GM18858 (cell line): ENCODE measurements around the gene PSG6.
"Not testable (repeated sequence)": the region's sequence is repeated elsewhere in the genome, so short reads cannot be mapped to it uniquely, and the experiment has no call there.

Source experiments
- ATAC-seq: cut with Tn5 transposase; IDR thresholded peaks from one replicate; pipeline ENCODE4 v1.9.1; 2021; ENCODE audit not compliant: unreplicated experiment

The PSG6 gene

DNA sequence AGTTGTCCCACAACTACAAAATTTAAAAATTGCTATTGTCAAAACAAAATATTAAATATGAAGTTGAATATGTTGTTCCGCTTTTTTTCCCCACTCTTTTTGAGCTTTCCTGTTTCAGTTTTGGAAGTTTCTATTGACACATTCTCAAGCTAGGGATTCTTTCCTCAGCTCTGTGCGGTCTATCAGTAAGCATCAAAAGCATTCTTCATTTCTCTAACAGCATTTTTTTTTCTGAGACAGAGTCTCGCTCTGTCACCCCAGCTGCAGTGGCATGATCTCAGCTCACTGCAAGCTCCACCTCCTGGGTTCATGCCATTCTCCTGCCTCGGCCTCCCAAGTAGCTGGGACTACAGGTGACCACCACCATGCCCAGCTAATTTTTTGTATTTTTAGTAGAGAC lies 4.8 kb downstream of the PSG6 start:
- not testable (repeated sequence) for ATAC-seq

- ATAC-seq: not testable (repeated sequence)
These were observed 6.0 kb downstream of the PSG6 start for GRCh38 chr19:42911731-42912130.

DNA sequence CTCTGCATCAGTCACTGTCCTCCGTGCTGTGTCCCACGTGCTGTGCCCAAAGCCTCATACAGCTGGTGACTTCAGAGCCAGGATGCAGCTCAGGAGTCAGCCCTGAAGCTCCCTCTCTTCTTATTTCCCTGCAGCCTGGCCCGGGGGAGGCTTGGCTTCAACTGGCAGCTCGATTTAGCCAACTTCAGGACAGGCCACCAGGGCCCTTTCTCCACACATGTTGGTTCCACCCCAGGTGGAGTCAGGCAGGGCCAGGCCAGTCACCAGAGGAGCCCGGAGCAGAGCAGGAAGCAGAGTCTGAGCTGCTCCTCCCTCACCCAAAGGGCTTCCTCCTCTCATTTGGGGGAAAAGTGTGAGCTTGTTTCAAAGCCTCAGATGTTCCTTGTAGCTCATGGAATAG lies 11.5 kb downstream of the PSG6 start:
- ATAC-seq: not testable (repeated sequence)

- not testable (repeated sequence) for ATAC-seq
These were observed 17.1 kb downstream of the PSG6 start for GRCh38 chr19:42900561-42900960.

GRCh38 chr19:42899674-42900073 lies 18.0 kb downstream of the PSG6 start:
- not testable (repeated sequence) for ATAC-seq

DNA sequence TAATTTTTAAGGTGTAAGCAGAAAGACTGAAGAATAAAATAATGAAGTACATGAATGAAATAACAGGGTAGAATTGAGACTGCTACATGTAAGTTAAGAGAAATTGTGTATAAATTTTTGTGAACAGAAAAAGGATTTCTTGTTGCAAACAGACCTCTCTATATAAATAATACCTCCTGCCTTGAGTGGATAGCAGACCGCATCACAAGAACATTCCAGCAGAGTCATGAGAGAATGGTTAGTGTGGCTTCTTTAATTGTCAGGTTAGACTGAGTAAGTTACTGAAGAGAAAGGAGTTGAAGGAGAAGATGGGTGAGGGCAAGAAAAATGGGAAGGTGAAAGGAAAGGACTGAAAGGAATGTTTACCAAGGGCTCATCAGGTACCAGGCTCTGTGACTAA lies 18.6 kb downstream of the PSG6 start:
- ATAC-seq: not testable (repeated sequence)

- ATAC-seq: not testable (repeated sequence)
These were observed 19.0 kb downstream of the PSG6 start for GRCh38 chr19:42898656-42899055.

DNA sequence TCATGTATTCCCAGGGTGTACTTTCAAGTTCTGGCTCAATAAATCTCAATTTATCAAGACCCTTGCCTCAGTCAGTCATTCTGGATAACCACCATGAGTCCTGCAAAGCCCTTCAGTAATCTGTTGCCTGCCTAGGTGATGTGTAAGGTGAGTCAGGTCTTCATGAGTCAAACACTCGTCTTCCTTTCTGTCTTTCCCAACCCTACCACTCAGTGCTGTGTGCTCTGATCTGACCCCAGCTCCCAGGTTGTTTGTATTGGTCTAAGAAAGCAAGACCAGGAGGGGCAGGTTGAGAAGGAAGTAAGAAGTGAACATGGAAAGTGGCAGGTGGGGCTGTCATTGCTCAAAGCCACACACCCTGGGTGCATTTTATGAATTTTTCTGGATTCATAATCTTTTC lies 20.0 kb downstream of the PSG6 start:
- ATAC-seq: not testable (repeated sequence)

GRCh38 chr19:42890446-42890845 lies 27.2 kb downstream of the PSG6 start:
- ATAC-seq: not testable (repeated sequence)

DNA sequence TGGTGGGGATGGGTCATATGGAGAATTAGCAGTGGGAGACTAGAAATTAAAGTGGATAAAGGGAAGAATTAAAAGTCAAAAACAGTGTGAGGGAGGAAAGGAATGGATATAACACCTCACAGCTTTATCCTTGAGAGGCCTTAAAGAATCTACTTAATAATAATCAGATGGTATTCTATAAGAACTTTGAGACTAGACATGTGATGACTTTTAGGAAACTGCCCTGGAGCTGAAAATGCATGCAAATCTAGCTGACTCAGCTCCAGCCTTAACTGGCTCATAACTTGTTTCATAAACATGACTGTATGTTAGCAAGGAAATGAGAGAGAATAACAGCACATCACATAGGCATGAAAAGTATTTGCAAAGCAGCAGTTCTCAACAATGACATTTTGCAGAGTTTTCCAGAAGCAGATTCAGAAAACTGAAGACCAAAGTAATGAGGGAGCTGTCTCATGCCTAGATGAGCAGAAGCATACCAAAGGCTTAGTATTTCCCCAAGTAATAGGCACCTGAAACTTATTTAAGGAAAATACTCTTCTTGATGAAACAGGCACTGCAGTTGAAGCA lies 29.7 kb downstream of the PSG6 start:
- ATAC-seq: not testable (repeated sequence)

DNA sequence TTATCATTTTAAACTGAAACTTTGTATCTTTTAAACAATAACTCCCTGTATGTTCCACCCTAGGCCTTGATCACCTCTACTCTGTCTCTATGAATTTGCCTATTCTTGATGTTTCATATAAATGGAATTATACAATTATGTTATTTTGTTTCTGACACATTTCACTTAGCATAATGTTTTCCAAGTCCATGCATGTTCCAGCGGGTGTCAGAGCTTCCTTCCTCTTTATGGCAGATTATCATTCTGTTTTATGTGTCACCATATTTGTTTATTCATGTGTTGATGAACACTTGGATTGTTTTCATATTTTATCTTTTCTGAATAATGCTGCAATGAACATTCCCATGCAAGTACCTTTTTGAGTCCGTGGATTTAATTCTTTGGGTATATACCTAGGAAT lies 35.0 kb downstream of the PSG6 start:
- ATAC-seq: not testable (repeated sequence)

DNA sequence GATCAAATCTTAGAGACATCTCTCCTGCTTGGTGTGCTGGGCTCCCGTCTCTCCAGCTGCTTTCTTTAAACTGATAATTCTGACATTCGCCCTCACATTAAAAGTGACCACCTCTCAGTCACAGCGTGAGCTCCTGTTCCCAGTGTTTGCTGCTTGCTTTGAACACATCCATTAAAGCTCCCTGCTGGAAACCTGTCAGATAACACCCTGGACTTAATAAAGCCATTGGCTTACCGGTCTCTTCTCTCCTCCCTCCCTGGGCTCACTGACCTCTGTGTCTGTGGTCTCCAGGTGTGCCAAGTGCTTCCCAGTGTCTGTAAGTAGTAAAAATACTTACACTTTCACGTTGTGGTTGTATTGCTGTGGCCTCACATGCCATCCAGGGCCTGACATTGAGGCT lies 35.7 kb downstream of the PSG6 start:
- ATAC-seq: not testable (repeated sequence)

DNA sequence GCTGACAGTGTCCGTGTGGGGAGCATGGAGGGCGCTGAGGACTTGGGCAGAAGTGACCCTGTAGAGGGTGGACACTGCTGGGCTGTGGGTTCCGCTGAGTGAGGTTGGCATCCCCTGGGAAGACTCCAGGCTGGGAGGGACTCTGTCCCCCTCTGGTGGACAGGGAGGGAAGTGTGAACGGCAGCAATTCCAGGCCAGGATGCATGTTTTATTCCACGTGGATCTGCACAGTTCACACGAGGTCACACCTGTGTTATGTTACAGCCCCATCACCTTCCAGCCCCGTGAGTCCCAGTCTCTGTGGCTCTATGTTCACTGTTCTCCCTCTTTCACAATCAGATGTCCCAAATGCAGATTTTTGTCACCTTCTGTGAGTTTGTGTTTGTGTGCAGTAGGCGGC lies 36.4 kb downstream of the PSG6 start:
- not testable (repeated sequence) for ATAC-seq

DNA sequence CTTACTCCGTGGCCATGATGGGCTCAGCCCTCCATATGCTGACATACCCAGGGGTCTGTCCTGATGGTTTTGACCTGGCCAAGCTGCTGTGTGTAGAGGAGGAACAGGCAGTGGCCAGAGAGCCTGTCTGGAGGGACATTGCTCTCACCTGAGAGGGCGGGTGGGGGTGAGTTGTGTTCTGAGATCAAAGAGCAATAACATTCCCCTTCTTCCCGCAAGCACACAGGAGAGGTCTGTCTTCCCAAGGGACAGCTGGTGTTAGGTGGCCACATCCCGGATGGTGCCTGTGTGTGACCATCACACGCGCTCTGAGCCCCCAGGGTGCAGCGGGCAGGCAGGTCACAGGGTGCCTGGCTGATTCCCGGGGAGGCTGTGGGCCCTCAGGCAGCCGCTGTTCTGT lies 37.1 kb downstream of the PSG6 start:
- ATAC-seq: not testable (repeated sequence)

DNA sequence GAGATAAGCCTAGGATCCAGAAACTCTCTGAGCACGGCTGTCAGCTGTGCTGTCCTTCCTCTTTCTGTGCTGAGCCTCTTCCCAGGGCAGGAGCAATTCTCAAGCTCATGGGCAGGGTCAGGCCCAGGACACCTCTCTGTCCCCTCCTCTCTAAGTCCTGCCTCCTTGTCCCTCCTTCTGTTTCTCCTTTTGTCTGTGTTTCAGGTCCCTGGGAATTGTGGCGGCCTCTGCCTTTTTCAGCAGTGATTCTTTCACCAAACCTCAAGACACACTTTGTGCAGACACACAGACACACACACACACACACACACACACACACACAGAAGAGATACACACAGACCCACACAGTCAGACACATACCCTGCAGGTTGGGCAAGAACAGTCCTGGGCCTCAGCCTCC lies 38.1 kb downstream of the PSG6 start, which contains the start of gene PSG1:
PSG1 (minus strand) TSS at position 101 of the 400 bp plus-strand sequence. CDS start 132 bp downstream, outside the sequence.
- no peak for ATAC-seq

DNA sequence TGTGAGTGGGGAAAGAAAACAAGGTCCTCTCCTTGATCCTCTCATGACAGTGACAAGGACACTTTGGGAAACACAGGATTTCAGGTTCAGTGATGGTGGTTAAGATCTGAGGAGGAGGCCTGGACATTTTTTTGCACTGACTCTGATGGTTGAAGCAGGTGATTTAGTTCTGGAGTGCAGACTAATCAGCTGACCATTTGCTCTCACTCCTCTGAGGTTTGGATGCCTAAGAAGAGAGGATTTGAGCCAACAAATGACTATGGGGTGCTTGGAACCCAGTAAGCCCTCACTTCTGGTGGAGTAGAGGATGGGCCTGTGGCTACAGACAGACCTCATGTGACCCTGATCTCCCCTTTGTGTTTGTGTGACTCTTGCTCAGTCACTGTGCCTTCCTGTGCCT lies 41.1 kb downstream of the PSG6 start:
- ATAC-seq: not testable (repeated sequence)

GRCh38 chr19:42875881-42876280 lies 41.8 kb downstream of the PSG6 start:
- not testable (repeated sequence) for ATAC-seq

DNA sequence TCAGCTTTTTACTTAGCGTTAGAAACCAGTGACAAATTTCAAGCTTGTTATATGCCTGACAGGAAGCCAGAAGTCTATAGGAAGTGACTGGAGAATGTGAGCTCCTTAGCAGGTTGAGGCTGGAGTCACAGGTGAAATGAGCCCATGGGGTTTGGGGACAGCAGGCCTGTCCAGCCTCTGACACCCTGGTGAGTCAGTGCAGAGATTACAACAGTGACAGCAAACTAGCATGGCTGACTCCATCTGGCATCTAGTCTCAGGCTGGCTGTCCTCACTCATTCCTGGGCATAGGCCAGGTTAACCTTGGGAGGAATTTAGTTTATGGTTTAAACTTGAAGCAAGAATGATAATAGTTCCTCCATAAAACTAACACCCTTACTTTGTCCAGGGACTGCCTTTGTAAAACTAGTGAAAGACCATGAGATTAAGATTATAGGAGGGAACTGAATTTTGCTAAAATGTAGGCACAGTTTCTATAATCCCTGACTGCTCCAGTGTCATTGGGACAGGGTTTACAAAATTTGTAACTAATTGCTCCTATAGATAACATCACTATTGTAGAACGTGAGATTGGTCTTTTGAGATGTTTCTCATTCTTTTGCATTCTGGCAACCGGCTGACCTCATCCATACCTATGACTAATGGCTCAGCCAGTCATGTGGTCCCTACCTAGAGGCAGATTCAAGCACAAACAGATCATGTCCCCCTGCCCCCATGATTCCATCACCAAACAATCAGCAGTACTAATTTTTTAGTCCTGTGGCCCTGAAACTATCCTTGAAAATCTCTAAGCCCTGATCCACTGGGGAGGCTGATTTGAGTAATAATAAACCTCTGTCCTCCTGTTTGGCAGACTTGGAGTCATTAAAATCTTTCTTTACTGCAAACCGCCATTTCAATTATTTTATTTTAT lies 42.5 kb downstream of the PSG6 start:
- ATAC-seq: not testable (repeated sequence)

DNA sequence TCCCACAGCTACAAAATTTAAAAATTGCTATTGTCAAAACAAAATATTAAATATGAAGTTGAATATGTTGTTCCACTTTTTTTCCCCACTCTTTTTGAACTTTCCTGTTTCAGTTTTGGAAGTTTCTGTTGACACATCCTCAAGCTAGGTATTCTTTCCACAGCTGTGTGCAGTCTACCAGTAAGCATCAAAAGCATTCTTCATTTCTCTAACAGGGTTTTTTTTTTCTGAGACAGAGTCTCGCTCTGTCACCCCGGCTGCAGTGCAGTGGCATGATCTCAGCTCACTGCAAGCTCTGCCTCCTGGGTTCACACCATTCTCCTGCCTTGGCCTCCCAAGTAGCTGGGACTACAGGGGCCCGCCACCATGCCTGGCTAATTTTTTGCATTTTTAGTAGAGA lies 43.6 kb downstream of the PSG6 start:
- ATAC-seq: not testable (repeated sequence)

GRCh38 chr19:42872608-42873007 lies 45.1 kb downstream of the PSG6 start:
- ATAC-seq: no peak

DNA sequence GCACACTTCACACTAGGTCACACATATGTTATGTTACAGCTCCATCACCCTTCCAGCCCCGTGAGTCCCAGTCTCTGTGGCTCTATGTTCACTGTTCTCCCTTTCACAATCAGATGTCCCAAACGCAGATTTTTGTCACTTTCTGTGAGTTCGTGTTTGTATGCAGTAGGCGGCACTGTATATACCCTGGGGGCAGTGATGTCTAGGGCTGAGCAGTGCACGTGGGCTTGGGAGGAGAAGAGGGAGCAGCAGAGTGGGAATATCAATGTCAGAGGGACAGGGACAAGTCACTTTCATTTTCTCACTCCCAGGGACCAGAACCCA lies 60.2 kb downstream of the PSG6 start:
- ATAC-seq: no peak

DNA sequence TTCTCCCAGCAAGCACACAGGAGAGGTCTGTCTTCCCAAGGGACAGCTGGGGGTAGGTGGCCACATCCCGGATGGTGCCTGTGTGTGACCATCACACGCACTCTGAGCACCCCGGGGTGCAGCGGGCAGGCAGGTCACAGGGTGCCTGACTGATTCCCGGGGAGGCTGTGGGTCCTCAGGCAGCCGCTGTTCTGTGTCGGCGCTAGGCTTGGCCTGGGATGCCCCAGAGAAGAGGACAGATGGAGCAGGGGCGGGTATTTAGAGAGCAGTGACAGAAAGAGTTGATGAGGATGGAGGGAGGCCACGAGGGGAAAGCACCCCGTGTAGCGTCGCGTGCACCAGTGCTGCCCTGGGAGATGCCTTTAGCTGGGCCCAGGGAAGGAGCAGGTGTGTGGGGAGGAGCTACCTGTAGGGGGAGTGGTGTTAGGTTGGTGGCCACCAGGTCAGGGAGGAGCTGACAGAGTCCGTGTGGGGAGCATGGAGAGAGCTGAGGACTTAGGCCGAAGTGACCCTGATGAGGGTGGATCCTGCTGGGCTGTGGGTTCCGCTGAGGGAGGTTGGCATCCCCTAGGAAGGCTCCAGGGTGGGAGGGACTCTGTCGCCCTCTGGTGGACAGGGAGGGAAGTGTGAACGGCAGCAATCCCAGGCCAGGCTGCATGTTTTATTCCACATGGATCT lies 60.7 kb downstream of the PSG6 start:
- not testable (repeated sequence) for ATAC-seq
